ENCODE data around the gene DNAJC27.

GRCh38 chr2:24985511-24985910 lies 13.8 kb upstream of the DNAJC27 start:
- no peak for TF ChIP-seq EZH2phosphoT487 (IDR thresholded peaks at IDR 0.05; ENCODE audit: insufficient read depth, low read depth)
- no peak for TF ChIP-seq EZH2 (IDR thresholded peaks at IDR 0.05; ENCODE audit: insufficient read depth, poor library complexity, severe bottlenecking)
